ENCODE data around the gene ROBO1. TPM values are rescaled to one million over a fixed set of nuclear protein-coding genes. Genes with fewer than 3 reads are reported as not detected.

Gene ROBO1
- total and polyA plus RNA-seq, 12 donors: 6.4 to 144 (median 43.9) TPM

- intact Hi-C loops (cut with DNase I): no loop called here
- no peak overlapping the region for H3K27ac ChIP-seq
- no peak for DNase-seq
- H3K27me3 ChIP-seq: no peaks in the 10 kb centered on the region
- no peaks in the 10 kb centered on the region for H3K4me1 ChIP-seq (replicated peaks in 1 of 2)
- H3K4me3 ChIP-seq: no peak overlapping the region
- H3K36me3 ChIP-seq (replicated peaks in 1 of 2): no peaks in the 10 kb centered on the region
- no peak for TF ChIP-seq CTCF (IDR thresholded peaks at IDR 0.05)
- TF ChIP-seq POLR2A (IDR thresholded peaks at IDR 0.05): no peak
- H3K9me3 ChIP-seq (replicated peaks in 1 of 3): no peaks in the 10 kb centered on the region
- WGBS, 4 donors: 50 to 66% (median 60%) methylated on average over 1 of the region's 1 CpG
Measured at GRCh38 chr3:79247725-79248043, 520.1 kb downstream of the ROBO1 start.

- intact Hi-C loops (cut with DNase I): no loop called here
- Histone ChIP-seq H3K27ac (no peak overlapping the region), H3K36me3 (replicated peaks in 1 of 2) (no peaks in the 10 kb centered on the region), H3K4me3 (no peak overlapping the region), H3K4me1 (replicated peaks in 1 of 2) (no peaks in the 10 kb centered on the region), H3K27me3 (no peaks in the 10 kb centered on the region), H3K9me3 (replicated peaks in 1 of 3) (no peaks in the 10 kb centered on the region)
- 49 to 58% (median 52%) methylated on average over 8 of the region's 8 CpGs for whole genome bisulfite sequencing, 4 donors
- no peak for DNase-seq
- TF ChIP-seq POLR2A (IDR thresholded peaks at IDR 0.05): no peak
- no peak for TF ChIP-seq CTCF (IDR thresholded peaks at IDR 0.05)
Measured at GRCh38 chr3:79246875-79247724, 520.7 kb downstream of the ROBO1 start.

GRCh38 chr3:79245284-79246138 is 522.3 kb downstream of the ROBO1 start:
- intact Hi-C loops (cut with DNase I): no loop called here
- H3K36me3 ChIP-seq (replicated peaks in 1 of 2): no peaks in the 10 kb centered on the region
- DNase-seq: no peak
- no peak overlapping the region for H3K4me3 ChIP-seq
- WGBS, 4 donors: 0 to 15% (median 12%) methylated on average over 1 of the region's 1 CpG
- no peaks in the 10 kb centered on the region for H3K9me3 ChIP-seq (replicated peaks in 1 of 3)
- H3K27me3 ChIP-seq: no peaks in the 10 kb centered on the region
- TF ChIP-seq POLR2A (IDR thresholded peaks at IDR 0.05): no peak
- no peak for TF ChIP-seq CTCF (IDR thresholded peaks at IDR 0.05)
- no peaks in the 10 kb centered on the region for H3K4me1 ChIP-seq (replicated peaks in 1 of 2)
- no peak overlapping the region for H3K27ac ChIP-seq

- WGBS, 4 donors: 44 to 63% (median 50%) methylated on average over 1 of the region's 1 CpG
- Histone ChIP-seq H3K27me3 (no peaks in the 10 kb centered on the region), H3K4me3 (no peak overlapping the region), H3K27ac (no peak overlapping the region), H3K36me3 (replicated peaks in 1 of 2) (no peaks in the 10 kb centered on the region), H3K9me3 (replicated peaks in 1 of 3) (no peaks in the 10 kb centered on the region), H3K4me1 (replicated peaks in 1 of 2) (no peaks in the 10 kb centered on the region)
- TF ChIP-seq POLR2A (IDR thresholded peaks at IDR 0.05) (no peak), CTCF (IDR thresholded peaks at IDR 0.05) (no peak)
- intact Hi-C loops (cut with DNase I): no loop called here
- DNase-seq: no peak
Measured at GRCh38 chr3:79236496-79236895, 531.3 kb downstream of the ROBO1 start.
